ENCODE results near the gene TMED1. TPM values are rescaled to one million over a fixed set of nuclear protein-coding genes. Genes with fewer than 3 reads are reported as not detected.

Gene TMED1
- total and polyA plus RNA-seq, 2 of the 13 experiments (the other 11 are each of a cell fraction or from before 2014, with no cell fraction given) = 48.3 to 51.8 TPM

DNA sequence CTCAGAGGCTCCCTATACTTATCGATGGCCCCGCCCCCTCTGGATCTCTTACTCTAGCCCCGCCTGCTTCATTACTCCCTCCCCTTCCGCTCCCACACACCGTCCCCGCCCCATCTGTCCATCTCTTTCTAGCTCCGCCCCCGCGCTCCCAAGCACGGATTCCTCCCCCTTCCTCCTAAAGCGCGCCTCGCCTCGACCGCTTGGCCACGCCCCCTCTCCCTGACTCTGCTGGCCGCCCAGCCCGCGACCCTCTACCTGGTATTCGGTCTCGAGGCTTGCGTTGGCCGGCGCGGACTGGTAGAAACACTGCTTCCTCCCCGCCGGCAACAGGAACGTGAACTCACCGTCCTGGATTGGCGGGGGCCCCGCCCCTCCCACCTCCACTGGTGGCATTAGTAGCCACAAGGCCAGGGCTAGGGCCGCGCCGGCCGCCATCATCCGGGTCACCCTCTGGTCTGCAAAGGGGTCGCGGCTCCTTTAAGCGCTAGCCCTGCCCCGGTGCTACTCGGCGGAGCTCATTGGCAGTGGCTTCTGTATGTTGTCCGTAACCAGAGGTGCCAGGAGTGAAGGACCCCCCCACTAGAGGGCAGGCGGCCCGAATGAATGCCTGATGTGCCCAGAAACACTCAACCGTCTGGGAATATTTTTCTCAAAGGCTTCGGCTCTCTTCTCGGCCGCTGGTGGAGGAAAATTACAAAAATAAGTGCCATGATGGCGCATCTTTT lies at the start of gene TMED1 (continued):
- TF ChIP-seq, protein P1, sequence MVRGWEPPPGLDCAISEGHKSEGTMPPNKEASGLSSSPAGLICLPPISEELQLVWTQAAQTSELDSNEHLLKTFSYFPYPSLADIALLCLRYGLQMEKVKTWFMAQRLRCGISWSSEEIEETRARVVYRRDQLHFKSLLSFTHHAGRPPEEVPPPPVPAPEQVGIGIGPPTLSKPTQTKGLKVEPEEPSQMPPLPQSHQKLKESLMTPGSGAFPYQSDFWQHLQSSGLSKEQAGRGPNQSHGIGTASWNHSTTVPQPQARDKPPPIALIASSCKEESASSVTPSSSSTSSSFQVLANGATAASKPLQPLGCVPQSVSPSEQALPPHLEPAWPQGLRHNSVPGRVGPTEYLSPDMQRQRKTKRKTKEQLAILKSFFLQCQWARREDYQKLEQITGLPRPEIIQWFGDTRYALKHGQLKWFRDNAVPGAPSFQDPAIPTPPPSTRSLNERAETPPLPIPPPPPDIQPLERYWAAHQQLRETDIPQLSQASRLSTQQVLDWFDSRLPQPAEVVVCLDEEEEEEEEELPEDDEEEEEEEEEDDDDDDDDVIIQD (CRISPR knock-in tag; IDR thresholded peaks at IDR 0.05; ENCODE audit: low read depth) = no peak; the same call in 1 of the 2 replicates
- TF ChIP-seq ATM (IDR thresholded peaks at IDR 0.05; ENCODE audit: borderline replicate concordance) (no peak), POGZ (CRISPR knock-in tag; IDR thresholded peaks at IDR 0.05) (no peak; the same call in 1 of the 2 replicates), ZNF598 (CRISPR knock-in tag; IDR thresholded peaks at IDR 0.05; ENCODE audit: borderline replicate concordance) (no peak), ETV5 (CRISPR knock-in tag; IDR thresholded peaks at IDR 0.05; ENCODE audit: borderline replicate concordance) (peak; percentile 32; the same call in 1 of the 2 replicates), ZNF101 (CRISPR knock-in tag; IDR thresholded peaks at IDR 0.05; ENCODE audit: borderline replicate concordance, low read depth) (no peak), ZNF225 (CRISPR knock-in tag; IDR thresholded peaks at IDR 0.05) (no peak), PAX8 (CRISPR knock-in tag; IDR thresholded peaks at IDR 0.05; ENCODE audit: borderline replicate concordance) (0 out of 2 replicates have a peak, but pooled peaks have one; percentile 81), ZNF354B (CRISPR knock-in tag; IDR thresholded peaks at IDR 0.05) (no peak), SIN3A (IDR thresholded peaks at IDR 0.05; ENCODE audit: borderline replicate concordance, low read depth, low read length) (peak; percentile 21; the same call in 1 of the 2 replicates), FOXK1 (CRISPR knock-in tag; IDR thresholded peaks at IDR 0.05; ENCODE audit: borderline replicate concordance, low read depth) (0 out of 2 replicates have a peak, but pooled peaks have one; percentile 5), CHCHD3 (CRISPR knock-in tag; IDR thresholded peaks at IDR 0.05) (no peak), ADNP (CRISPR knock-in tag; IDR thresholded peaks at IDR 0.05) (no peak), POLR2AphosphoS2 (IDR thresholded peaks at IDR 0.05; ENCODE audit: low read depth, low read length) (peak; percentile 39; the same call in 1 of the 2 replicates), ZFAT (CRISPR knock-in tag; conservative IDR thresholded peaks at IDR 0.05) (no peak), TSC22D2 (CRISPR knock-in tag; IDR thresholded peaks at IDR 0.05; ENCODE audit: borderline replicate concordance) (no peak), PRPF4 (IDR thresholded peaks at IDR 0.05; ENCODE audit: low read depth, low read length, poor library complexity, severe bottlenecking) (no peak), TBX3 (IDR thresholded peaks at IDR 0.05; ENCODE audit: borderline replicate concordance) (0 out of 2 replicates have a peak, but pooled peaks have one; percentile 37), ZNF629 (CRISPR knock-in tag; conservative IDR thresholded peaks at IDR 0.05) (no peak), RXRA (CRISPR knock-in tag; IDR thresholded peaks at IDR 0.05) (peak; percentile 53; the same call in 1 of the 2 replicates), ZNF839 (CRISPR knock-in tag; IDR thresholded peaks at IDR 0.05; ENCODE audit: borderline replicate concordance) (peak; percentile 64; the same call in 1 of the 2 replicates), ATF7 (IDR thresholded peaks at IDR 0.05) (no peak), ATF7 (CRISPR knock-in tag; IDR thresholded peaks at IDR 0.05) (peak; percentile 54), SMARCE1 (IDR thresholded peaks at IDR 0.05; ENCODE audit: borderline replicate concordance) (no peak), POLR2G (IDR thresholded peaks at IDR 0.05; ENCODE audit: low read depth, low read length) (peak; percentile 76), ZNF33B (CRISPR knock-in tag; IDR thresholded peaks at IDR 0.05) (no peak)
- TF ChIP-seq, protein P2, sequence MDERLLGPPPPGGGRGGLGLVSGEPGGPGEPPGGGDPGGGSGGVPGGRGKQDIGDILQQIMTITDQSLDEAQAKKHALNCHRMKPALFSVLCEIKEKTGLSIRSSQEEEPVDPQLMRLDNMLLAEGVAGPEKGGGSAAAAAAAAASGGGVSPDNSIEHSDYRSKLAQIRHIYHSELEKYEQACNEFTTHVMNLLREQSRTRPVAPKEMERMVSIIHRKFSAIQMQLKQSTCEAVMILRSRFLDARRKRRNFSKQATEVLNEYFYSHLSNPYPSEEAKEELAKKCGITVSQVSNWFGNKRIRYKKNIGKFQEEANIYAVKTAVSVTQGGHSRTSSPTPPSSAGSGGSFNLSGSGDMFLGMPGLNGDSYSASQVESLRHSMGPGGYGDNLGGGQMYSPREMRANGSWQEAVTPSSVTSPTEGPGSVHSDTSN (CRISPR knock-in tag; IDR thresholded peaks at IDR 0.05) = peak; percentile 66
- TF ChIP-seq, protein P3, sequence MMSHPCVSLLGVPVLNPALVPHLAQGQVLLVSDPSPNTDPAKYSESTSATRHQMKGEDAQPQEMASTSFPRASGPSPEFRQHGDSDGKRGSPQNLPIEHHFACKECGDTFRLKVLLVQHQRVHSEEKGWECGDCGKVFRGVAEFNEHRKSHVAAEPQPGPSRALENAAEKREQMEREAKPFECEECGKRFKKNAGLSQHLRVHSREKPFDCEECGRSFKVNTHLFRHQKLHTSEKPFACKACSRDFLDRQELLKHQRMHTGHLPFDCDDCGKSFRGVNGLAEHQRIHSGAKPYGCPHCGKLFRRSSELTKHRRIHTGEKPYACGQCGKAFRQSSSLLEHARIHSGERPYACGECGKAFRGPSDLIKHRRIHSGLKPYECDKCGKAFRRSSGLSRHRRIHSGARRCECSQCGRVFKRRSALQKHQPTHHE (CRISPR knock-in tag; IDR thresholded peaks at IDR 0.05; ENCODE audit: borderline replicate concordance) = no peak
